Measurements from ENCODE around the gene SPN.
A peak's percentile ranks its signal among the peaks of the same experiment; 100 is the strongest.
"Not testable (repeated sequence)": the region's sequence is repeated elsewhere in the genome, so short reads cannot be mapped to it uniquely, and the experiment has no call there.

SPN gene

DNA sequence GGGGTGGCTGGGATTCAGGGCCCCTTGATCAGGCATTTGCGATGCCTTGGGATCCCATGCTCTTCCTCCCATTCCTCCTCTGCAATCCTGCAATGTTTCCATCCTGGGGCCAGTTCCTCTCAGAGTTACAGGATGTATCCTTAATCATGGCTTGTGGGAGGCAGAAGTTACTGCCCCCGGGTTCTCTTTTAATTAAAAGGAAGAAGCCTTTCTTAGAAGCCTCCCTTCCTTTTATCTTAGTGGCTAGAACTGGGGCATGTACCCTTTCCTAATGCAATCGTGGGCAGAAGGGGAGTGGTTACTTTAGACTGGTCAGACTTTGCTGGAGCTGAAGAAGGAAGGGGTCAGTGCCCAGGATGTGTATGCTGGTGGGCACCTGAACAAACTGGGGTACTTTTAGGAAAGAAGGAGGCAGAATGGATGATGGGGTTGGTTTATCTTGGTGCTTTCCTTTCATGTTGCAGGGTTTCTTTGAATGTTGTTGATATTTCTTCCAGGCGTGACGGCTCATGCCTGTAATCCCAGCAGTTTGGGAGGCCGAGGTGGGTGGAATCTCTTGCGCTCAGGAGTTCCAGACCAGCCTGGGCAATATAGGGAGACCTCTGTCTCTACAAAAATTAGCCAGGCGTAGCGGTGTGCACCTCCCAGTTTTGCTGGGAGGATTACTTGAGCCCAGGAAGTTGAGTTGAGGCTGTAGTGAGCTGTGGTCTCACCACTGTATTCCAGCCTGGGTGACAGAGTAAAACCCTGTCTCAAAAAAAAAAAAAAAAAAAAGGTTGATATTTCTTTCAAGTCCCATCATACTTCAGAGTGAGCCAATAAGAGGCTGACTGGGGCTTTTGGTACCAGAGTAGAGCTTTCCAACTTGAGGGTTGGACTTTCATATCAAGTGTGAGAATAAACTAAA lies 13.2 kb upstream of the SPN start:
- DNase-seq (ENCODE audit: low spot score): peak; percentile 6
- TF ChIP-seq, protein P1, sequence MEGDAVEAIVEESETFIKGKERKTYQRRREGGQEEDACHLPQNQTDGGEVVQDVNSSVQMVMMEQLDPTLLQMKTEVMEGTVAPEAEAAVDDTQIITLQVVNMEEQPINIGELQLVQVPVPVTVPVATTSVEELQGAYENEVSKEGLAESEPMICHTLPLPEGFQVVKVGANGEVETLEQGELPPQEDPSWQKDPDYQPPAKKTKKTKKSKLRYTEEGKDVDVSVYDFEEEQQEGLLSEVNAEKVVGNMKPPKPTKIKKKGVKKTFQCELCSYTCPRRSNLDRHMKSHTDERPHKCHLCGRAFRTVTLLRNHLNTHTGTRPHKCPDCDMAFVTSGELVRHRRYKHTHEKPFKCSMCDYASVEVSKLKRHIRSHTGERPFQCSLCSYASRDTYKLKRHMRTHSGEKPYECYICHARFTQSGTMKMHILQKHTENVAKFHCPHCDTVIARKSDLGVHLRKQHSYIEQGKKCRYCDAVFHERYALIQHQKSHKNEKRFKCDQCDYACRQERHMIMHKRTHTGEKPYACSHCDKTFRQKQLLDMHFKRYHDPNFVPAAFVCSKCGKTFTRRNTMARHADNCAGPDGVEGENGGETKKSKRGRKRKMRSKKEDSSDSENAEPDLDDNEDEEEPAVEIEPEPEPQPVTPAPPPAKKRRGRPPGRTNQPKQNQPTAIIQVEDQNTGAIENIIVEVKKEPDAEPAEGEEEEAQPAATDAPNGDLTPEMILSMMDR (IDR thresholded peaks at IDR 0.05; ENCODE audit: borderline replicate concordance, control extremely low read depth, extremely low read depth, insufficient read depth, missing control alignments): no peak
- in situ Hi-C loops (cut with MboI; ENCODE audit: low sequenced_read_pairs, unreplicated experiment): loop anchor here (10.0 kb wide), 1 partner anchor 65 kb away; no protein-coding TSS in a partner anchor

DNA sequence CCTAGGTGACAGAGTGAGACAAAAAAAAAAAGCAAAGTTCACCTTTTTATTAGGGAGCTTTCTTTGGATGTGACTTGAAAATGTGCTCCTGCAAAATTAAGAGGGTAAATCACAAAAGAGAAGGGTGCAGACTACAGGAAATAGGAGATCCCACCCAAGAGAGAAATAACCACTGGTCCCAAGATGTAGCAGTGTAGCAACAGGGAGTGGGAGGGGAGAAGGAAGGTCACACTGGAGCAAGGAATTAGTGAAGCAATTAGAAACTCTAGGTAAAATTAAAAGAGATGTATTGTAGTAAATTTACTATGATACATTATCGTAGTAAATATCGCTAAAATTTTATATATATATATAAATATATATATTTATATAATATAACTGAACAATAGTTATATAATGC lies 12.3 kb upstream of the SPN start:
- DNase-seq (ENCODE audit: low spot score): peak; percentile 5
- in situ Hi-C loops (cut with MboI; ENCODE audit: low sequenced_read_pairs, unreplicated experiment): no loop called here
- TF ChIP-seq, protein P1 (IDR thresholded peaks at IDR 0.05; ENCODE audit: borderline replicate concordance, control extremely low read depth, extremely low read depth, insufficient read depth, missing control alignments): no peak

DNA sequence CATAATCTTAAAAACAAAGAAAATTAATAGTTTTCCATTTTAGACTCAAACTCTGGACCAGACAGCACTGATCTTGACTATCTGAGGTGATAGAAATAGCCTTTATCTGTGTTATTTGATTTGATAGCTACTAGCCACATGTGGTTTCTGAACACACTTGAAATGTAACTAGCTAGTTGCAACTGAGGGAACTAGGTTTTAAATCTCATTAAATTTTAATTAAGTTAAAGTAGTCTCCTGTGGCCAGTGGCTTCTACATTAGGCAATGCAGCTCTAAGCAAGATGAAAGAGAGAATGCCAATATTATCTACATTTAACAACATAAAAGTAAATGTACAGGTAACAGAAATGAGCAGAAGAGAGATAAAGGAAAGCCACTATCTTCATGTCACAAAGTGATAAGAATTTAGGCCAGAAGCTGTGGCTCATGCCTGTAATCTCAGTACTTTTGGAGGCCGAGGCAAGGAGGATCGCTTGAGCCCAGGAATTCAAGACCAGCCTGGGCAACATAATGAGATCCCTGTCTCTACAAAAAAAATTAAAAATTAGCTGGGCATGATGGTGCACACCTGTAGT lies 11.2 kb upstream of the SPN start:
- in situ Hi-C loops (cut with MboI; ENCODE audit: low sequenced_read_pairs, unreplicated experiment): no loop called here
- no peak for DNase-seq (ENCODE audit: low spot score)
- TF ChIP-seq, protein P1 (IDR thresholded peaks at IDR 0.05; ENCODE audit: borderline replicate concordance, control extremely low read depth, extremely low read depth, insufficient read depth, missing control alignments): no peak

DNA sequence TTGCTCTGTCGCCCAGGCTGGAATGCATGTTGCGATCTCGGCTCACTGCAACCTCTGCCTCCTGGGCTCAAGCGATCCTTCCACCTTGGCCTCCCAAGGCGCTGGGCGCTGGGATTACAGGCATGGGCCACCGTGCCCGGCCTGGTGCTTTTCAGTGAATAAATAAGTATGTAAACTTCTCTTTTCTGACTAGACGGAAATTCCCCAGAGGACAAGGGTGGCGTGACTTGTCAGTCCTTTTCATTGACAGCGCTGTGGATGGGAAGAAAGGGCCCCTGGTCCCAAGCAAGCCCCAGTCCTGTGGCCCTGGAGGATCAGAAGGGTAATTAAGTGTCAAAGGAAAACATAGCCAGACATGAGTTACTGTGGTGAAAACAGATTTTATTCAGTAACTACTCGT lies 9.6 kb upstream of the SPN start:
- no peak for DNase-seq (ENCODE audit: low spot score)
- TF ChIP-seq, protein P1 (IDR thresholded peaks at IDR 0.05; ENCODE audit: borderline replicate concordance, control extremely low read depth, extremely low read depth, insufficient read depth, missing control alignments): no peak
- in situ Hi-C loops (cut with MboI; ENCODE audit: low sequenced_read_pairs, unreplicated experiment): no loop called here

DNA sequence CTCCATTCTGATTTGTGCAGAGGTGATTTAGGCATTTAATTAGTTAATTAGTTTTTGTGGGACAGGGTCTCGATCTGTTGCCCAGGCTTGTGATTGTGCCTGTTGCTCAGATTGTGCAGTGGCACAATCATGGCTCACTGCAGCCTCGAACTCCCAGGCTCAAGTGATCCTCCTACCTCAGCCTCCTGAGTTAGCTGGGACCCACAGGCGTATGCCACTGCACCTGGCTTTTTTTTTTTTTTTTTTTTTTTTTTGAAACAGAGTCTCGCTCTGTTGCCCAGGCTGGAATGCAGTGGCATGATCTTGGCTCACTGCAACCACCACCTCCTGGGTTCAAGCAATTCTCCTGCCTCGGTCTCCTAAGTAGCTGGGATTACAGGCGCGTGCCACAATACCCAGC lies 9.2 kb upstream of the SPN start:
- DNase-seq (ENCODE audit: low spot score); in situ Hi-C loops (cut with MboI; ENCODE audit: low sequenced_read_pairs, unreplicated experiment): not testable (repeated sequence)

DNA sequence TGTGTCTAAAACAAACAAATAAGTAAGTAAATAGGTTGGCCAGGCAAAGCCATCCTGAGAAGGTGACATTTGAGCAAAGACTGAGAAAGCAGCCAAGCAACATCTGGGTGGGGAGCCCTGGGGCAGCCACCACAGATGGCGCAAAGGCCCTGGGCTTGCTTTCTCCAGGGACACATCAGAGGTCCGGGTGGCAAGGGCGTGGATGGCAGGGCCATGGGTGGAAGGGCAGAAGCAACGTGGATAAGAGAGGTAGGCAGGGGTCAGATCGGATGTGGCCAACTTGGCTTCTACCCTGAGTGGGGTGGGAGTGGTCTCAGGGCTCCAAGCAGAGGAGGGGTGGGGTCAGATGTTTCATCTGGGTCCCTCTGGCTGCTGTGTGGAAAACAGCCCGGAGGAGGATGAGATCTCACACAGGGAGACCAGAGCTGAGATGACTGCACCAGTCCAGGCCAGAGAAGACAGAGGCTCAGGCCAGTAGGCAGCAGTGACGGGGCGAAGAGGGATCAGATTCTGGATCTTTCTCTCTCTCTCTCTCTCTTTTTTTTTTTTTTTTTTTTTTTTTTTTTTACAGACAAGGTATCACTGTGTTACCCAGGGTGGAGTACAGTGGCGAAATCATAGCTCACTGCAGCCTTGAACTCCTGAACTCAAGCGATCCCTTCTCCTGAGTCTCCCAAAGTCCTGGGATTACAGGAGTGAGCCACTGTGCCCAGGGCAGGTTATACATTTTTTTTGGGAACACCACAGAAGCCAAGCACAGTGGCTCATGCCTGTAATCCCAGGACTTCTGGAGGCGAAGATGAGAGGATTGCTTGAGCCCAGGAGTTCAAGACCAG lies 6.1 kb upstream of the SPN start:
- DNase-seq (ENCODE audit: low spot score): no peak
- TF ChIP-seq, protein P1 (IDR thresholded peaks at IDR 0.05; ENCODE audit: borderline replicate concordance, control extremely low read depth, extremely low read depth, insufficient read depth, missing control alignments): no peak
- in situ Hi-C loops (cut with MboI; ENCODE audit: low sequenced_read_pairs, unreplicated experiment): no loop called here

All from GM13976 (cell line).